ENCODE results near the gene PLRG1.

PLRG1 gene

GRCh38 chr4:154586296-154587033 is 36.3 kb upstream of the PLRG1 start:
- no peaks in the 10 kb centered on the region for H3K36me3 ChIP-seq (ENCODE audit: control insufficient read depth, insufficient read depth, low read length)
- no peak overlapping the region for H3K9ac ChIP-seq (ENCODE audit: low read depth, low read length)
- H3K27ac ChIP-seq (ENCODE audit: low read depth, low read length) = no peak overlapping the region
- H3K27me3 ChIP-seq (ENCODE audit: control insufficient read depth, insufficient read depth, low read length) = no peaks in the 10 kb centered on the region
- no peaks in the 10 kb centered on the region for H3K9me3 ChIP-seq (ENCODE audit: control insufficient read depth, insufficient read depth, low read length)
- H3K4me1 ChIP-seq (ENCODE audit: control insufficient read depth, insufficient read depth, low read length) = no peaks in the 10 kb centered on the region
- no peak overlapping the region for H3K4me3 ChIP-seq (ENCODE audit: low read depth, low read length)

DNA sequence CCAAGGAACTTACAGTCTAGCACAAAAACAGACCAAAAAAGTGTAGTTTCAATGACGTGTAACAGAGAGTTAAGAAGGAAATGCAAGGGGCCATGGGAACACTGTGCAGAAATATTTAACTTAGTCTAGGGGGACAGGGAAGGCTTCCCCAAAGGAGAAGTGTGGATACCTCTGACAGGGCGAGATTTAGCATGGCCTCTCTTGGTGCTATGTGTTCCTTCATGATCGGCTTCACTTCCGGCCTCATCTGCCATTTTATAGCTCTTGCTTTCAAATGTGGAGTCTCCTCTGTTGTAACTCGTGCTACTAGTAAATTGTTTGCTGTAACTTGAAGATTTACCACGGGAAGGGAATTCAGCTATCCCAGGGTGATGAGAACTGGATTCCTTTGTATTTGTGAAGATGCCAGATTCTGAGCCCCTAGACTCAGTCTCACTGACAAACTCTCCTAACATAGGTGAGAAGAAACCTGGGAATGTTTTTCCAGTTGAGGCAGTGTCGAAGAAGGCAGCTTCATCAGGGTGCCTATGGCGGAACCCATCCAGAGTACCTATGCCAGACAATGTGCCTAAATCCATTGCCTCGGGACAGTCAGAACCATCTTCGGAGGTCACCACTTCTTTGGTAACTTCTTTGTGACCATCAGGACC is 35.3 kb upstream of the PLRG1 start:
- no peaks in the 10 kb centered on the region for H3K36me3 ChIP-seq (ENCODE audit: control insufficient read depth, insufficient read depth, low read length)
- H3K27me3 ChIP-seq (ENCODE audit: control insufficient read depth, insufficient read depth, low read length) = no peaks in the 10 kb centered on the region
- H3K27ac ChIP-seq (ENCODE audit: low read depth, low read length) = no peak overlapping the region
- H3K4me3 ChIP-seq (ENCODE audit: low read depth, low read length) = no peak overlapping the region
- H3K9me3 ChIP-seq (ENCODE audit: control insufficient read depth, insufficient read depth, low read length) = no peaks in the 10 kb centered on the region
- H3K9ac ChIP-seq (ENCODE audit: low read depth, low read length) = no peak overlapping the region
- no peaks in the 10 kb centered on the region for H3K4me1 ChIP-seq (ENCODE audit: control insufficient read depth, insufficient read depth, low read length)

GRCh38 chr4:154584259-154584658 is 34.1 kb upstream of the PLRG1 start:
- no peaks in the 10 kb centered on the region for H3K27me3 ChIP-seq (ENCODE audit: control insufficient read depth, insufficient read depth, low read length)
- H3K4me1 ChIP-seq (ENCODE audit: control insufficient read depth, insufficient read depth, low read length) = no peaks in the 10 kb centered on the region
- H3K9ac ChIP-seq (ENCODE audit: low read depth, low read length) = no peak overlapping the region
- H3K27ac ChIP-seq (ENCODE audit: low read depth, low read length) = no peak overlapping the region
- no peaks in the 10 kb centered on the region for H3K9me3 ChIP-seq (ENCODE audit: control insufficient read depth, insufficient read depth, low read length)
- H3K4me3 ChIP-seq (ENCODE audit: low read depth, low read length) = no peak overlapping the region
- H3K36me3 ChIP-seq (ENCODE audit: control insufficient read depth, insufficient read depth, low read length) = no peaks in the 10 kb centered on the region

DNA sequence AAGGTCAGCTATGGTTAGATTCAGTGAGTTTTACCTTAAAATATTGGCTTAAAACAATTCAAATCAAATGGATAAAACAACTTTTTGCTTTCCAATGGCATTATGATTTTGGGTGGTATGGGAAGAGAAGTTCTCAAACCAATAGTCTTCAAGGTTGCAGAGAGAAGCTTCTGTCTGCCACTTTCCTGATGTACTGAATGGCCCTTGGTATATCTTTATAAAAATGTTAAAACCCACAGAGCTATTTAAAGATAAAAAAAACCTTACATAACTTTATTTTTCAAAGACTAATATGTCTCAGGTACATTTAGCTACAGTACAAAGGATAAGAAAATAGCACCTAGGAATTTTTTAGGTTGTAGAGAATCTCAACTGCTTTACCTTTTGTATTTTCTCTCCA is 33.5 kb upstream of the PLRG1 start:
- Histone ChIP-seq H3K9ac (ENCODE audit: low read depth, low read length) (no peak overlapping the region), H3K4me1 (ENCODE audit: control insufficient read depth, insufficient read depth, low read length) (no peaks in the 10 kb centered on the region), H3K4me3 (ENCODE audit: low read depth, low read length) (no peak overlapping the region), H3K9me3 (ENCODE audit: control insufficient read depth, insufficient read depth, low read length) (no peaks in the 10 kb centered on the region), H3K27ac (ENCODE audit: low read depth, low read length) (no peak overlapping the region), H3K36me3 (ENCODE audit: control insufficient read depth, insufficient read depth, low read length) (no peaks in the 10 kb centered on the region), H3K27me3 (ENCODE audit: control insufficient read depth, insufficient read depth, low read length) (no peaks in the 10 kb centered on the region)

DNA sequence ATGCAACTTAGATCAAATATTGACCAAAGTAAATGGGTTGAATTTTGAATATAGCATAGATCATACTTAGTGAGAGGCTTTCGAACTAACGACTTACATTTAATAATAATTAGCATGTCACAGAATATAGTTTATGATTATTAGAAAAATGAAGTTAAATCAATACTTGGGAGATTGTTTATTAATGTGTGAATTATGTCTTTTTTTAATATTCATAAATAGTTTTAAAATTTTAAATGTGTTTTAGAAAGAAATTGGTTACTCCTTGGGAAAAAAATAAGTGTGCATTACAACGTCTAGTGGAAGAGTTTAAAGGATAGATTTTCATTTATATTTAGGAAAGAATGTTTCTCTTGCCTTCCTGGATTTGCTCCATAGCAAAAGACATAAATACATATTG is 33.0 kb upstream of the PLRG1 start:
- Histone ChIP-seq H3K4me1 (ENCODE audit: control insufficient read depth, insufficient read depth, low read length) (no peaks in the 10 kb centered on the region), H3K27me3 (ENCODE audit: control insufficient read depth, insufficient read depth, low read length) (no peaks in the 10 kb centered on the region), H3K36me3 (ENCODE audit: control insufficient read depth, insufficient read depth, low read length) (no peaks in the 10 kb centered on the region), H3K9ac (ENCODE audit: low read depth, low read length) (no peak overlapping the region), H3K4me3 (ENCODE audit: low read depth, low read length) (no peak overlapping the region), H3K27ac (ENCODE audit: low read depth, low read length) (no peak overlapping the region), H3K9me3 (ENCODE audit: control insufficient read depth, insufficient read depth, low read length) (no peaks in the 10 kb centered on the region)

GRCh38 chr4:154582723-154583122 is 32.5 kb upstream of the PLRG1 start:
- Histone ChIP-seq H3K27ac (ENCODE audit: low read depth, low read length) (no peak overlapping the region), H3K4me1 (ENCODE audit: control insufficient read depth, insufficient read depth, low read length) (no peaks in the 10 kb centered on the region), H3K36me3 (ENCODE audit: control insufficient read depth, insufficient read depth, low read length) (no peaks in the 10 kb centered on the region), H3K27me3 (ENCODE audit: control insufficient read depth, insufficient read depth, low read length) (no peaks in the 10 kb centered on the region), H3K4me3 (ENCODE audit: low read depth, low read length) (no peak overlapping the region), H3K9ac (ENCODE audit: low read depth, low read length) (no peak overlapping the region), H3K9me3 (ENCODE audit: control insufficient read depth, insufficient read depth, low read length) (no peaks in the 10 kb centered on the region)

GRCh38 chr4:154579927-154580326 is 29.7 kb upstream of the PLRG1 start:
- H3K27ac ChIP-seq (ENCODE audit: low read depth, low read length) = no peak overlapping the region
- no peaks in the 10 kb centered on the region for H3K27me3 ChIP-seq (ENCODE audit: control insufficient read depth, insufficient read depth, low read length)
- no peak overlapping the region for H3K9ac ChIP-seq (ENCODE audit: low read depth, low read length)
- no peaks in the 10 kb centered on the region for H3K36me3 ChIP-seq (ENCODE audit: control insufficient read depth, insufficient read depth, low read length)
- H3K4me1 ChIP-seq (ENCODE audit: control insufficient read depth, insufficient read depth, low read length) = no peaks in the 10 kb centered on the region
- no peaks in the 10 kb centered on the region for H3K9me3 ChIP-seq (ENCODE audit: control insufficient read depth, insufficient read depth, low read length)
- no peak overlapping the region for H3K4me3 ChIP-seq (ENCODE audit: low read depth, low read length)

GRCh38 chr4:154578919-154579318 is 28.7 kb upstream of the PLRG1 start:
- Histone ChIP-seq H3K4me3 (ENCODE audit: low read depth, low read length) (no peak overlapping the region), H3K36me3 (ENCODE audit: control insufficient read depth, insufficient read depth, low read length) (no peaks in the 10 kb centered on the region), H3K9me3 (ENCODE audit: control insufficient read depth, insufficient read depth, low read length) (no peaks in the 10 kb centered on the region), H3K27ac (ENCODE audit: low read depth, low read length) (no peak overlapping the region), H3K4me1 (ENCODE audit: control insufficient read depth, insufficient read depth, low read length) (no peaks in the 10 kb centered on the region), H3K9ac (ENCODE audit: low read depth, low read length) (no peak overlapping the region), H3K27me3 (ENCODE audit: control insufficient read depth, insufficient read depth, low read length) (no peaks in the 10 kb centered on the region)

GRCh38 chr4:154577324-154577723 is 27.1 kb upstream of the PLRG1 start:
- Histone ChIP-seq H3K9ac (ENCODE audit: low read depth, low read length) (no peak overlapping the region), H3K4me3 (ENCODE audit: low read depth, low read length) (no peak overlapping the region), H3K36me3 (ENCODE audit: control insufficient read depth, insufficient read depth, low read length) (no peaks in the 10 kb centered on the region), H3K9me3 (ENCODE audit: control insufficient read depth, insufficient read depth, low read length) (no peaks in the 10 kb centered on the region), H3K4me1 (ENCODE audit: control insufficient read depth, insufficient read depth, low read length) (no peaks in the 10 kb centered on the region), H3K27ac (ENCODE audit: low read depth, low read length) (no peak overlapping the region), H3K27me3 (ENCODE audit: control insufficient read depth, insufficient read depth, low read length) (no peaks in the 10 kb centered on the region)

GRCh38 chr4:154574311-154574710 is 24.1 kb upstream of the PLRG1 start:
- Histone ChIP-seq H3K4me3 (ENCODE audit: low read depth, low read length) (no peak overlapping the region), H3K4me1 (ENCODE audit: control insufficient read depth, insufficient read depth, low read length) (no peaks in the 10 kb centered on the region), H3K9me3 (ENCODE audit: control insufficient read depth, insufficient read depth, low read length) (no peaks in the 10 kb centered on the region), H3K36me3 (ENCODE audit: control insufficient read depth, insufficient read depth, low read length) (no peaks in the 10 kb centered on the region), H3K27me3 (ENCODE audit: control insufficient read depth, insufficient read depth, low read length) (no peaks in the 10 kb centered on the region), H3K27ac (ENCODE audit: low read depth, low read length) (no peak overlapping the region), H3K9ac (ENCODE audit: low read depth, low read length) (no peak overlapping the region)

DNA sequence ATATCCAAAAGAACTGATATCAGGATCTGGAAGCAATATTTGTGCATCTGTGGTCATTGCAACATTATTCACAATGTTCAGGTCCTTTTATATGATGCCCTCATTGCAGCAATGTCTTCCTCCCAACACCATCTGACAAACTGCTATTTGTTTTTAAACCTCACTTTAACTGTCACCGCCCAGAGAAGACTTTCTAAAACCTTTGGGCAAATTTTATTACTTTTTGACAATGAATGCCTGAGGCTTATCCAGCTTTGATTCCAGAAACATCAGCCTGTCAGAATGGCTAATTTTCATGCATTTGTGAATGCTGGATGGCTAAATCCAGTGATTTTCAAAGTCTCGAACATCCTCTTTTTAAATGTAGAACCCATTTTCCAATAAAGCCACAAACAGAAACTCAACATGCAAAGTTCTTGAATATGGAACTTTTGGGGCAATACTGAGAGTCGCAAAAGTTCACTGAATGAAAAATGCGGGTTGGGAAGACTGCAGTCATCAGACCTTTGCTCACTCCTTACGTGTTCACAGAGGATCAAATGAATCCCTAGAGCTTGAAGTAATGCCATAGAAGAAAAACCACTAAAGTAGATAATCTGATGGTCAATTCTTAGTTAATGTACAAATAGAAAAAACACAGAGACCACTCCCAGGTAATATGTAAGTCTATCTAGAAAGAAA is 23.1 kb upstream of the PLRG1 start:
- Histone ChIP-seq H3K9me3 (ENCODE audit: control insufficient read depth, insufficient read depth, low read length) (no peaks in the 10 kb centered on the region), H3K36me3 (ENCODE audit: control insufficient read depth, insufficient read depth, low read length) (no peaks in the 10 kb centered on the region), H3K4me3 (ENCODE audit: low read depth, low read length) (no peak overlapping the region)

More for the DNA sequence above, 23.1 kb upstream of the PLRG1 start:
- Histone ChIP-seq H3K4me1 (ENCODE audit: control insufficient read depth, insufficient read depth, low read length) (no peaks in the 10 kb centered on the region), H3K27me3 (ENCODE audit: control insufficient read depth, insufficient read depth, low read length) (no peaks in the 10 kb centered on the region), H3K27ac (ENCODE audit: low read depth, low read length) (no peak overlapping the region), H3K9ac (ENCODE audit: low read depth, low read length) (no peak overlapping the region)
